Muscle layer of colon (tissue), 2 donors: ENCODE measurements around the gene TAPT1.

ENCODE experiments used
- H3K27ac ChIP-seq: one replicate; pipeline ENCODE4 v1.7.0; 2013; ENCODE audit warnings: low read depth, mild to moderate bottlenecking, low read length, moderate library complexity
- H3K27me3 ChIP-seq, 2 donors: one replicate each; pipeline ENCODE4 v1.7.0; 2013; ENCODE audit warnings: low read length in 2 of 2, mild to moderate bottlenecking in 2 of 2; ENCODE audit not compliant: insufficient read depth in 2 of 2, control insufficient read depth in 1 of 2
- H3K36me3 ChIP-seq: one replicate; pipeline ENCODE4 v1.7.0; 2013; ENCODE audit warnings: mild to moderate bottlenecking, low read length; ENCODE audit not compliant: insufficient read depth
- H3K4me1 ChIP-seq: one replicate; pipeline ENCODE4 v1.7.0; 2013; ENCODE audit warnings: mild to moderate bottlenecking, low read length; ENCODE audit not compliant: insufficient read depth
- H3K4me3 ChIP-seq, 2 donors: one replicate each; pipeline ENCODE4 v1.7.0; 2013; ENCODE audit warnings: low read length in 2 of 2, low read depth in 1 of 2, mild to moderate bottlenecking in 1 of 2, moderate library complexity in 1 of 2
- H3K9ac ChIP-seq: one replicate; pipeline ENCODE4 v1.7.0; 2013; ENCODE audit warnings: low read length
- H3K9me3 ChIP-seq: one replicate; pipeline ENCODE4 v1.7.0; 2013; ENCODE audit warnings: mild to moderate bottlenecking, low read length
- donor health status: abdominal sarcoma.
- donor health status: Adenocarcinoma of cecum.

TAPT1 gene

DNA sequence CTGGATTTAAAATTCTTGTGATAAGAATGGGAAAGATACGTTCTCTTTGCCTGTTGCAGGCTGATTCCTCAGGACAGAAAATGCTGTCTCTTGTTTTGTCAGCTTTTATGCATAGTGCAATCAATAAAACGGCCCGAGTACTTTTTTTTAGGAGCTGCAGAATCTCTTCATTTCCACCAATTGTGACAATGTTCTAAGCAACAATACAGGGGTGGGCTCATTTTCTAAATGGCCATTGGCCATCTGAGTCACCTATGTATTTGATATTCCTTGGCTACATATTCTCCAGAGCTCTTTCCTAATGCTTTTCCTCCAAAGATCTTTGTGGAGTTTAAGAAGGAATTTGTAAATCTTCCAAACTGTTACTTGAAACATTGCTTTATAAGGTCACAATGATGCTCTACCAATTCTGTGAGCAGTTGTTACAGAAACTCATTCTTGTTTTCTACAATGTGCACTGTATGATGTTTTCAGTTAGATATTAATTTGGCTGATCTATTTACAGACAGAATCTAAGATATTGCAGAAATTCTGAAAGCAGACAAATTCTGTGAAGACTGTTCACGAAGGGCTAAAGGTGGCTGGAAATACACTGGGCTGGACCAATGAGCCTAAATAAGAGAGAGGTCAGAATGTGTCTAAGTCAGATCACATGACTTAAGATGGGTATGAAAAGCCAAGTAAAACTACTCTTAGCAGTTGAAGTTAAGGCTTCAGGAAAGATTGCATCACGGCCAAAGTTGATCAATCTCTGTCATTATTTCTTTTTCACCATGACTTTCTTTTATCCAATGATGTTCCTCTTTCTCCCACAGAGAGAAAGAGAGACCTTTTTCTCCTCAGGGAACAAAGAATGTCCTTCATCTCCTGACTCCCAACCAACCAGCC, 33.4 kb downstream of the TAPT1 start:
- peaks cover 45% of the 10 kb centered on the region for H3K4me1 ChIP-seq

DNA sequence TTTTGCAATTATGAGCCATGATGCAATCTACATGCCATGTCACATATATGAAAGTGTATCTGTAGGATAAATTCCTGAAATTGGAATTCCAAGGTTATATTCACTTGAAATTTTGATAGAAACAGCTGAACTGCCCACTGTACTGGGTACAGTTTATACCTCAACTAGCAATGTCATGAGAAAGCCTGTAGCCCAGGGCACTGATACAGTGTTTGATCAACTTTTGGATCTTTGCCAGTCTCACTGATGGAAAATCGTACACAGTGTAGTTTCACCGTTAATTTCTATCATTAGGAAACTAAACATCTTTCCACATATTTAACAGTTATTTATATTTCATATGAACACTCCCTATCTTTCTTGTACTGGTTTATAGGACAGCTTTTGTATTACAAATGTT, 34.2 kb downstream of the TAPT1 start:
- Histone ChIP-seq H3K9ac (no peak overlapping the region), H3K36me3 (peaks cover 15% of the 10 kb centered on the region), H3K9me3 (no peaks in the 10 kb centered on the region), H3K4me3 (no peak overlapping the region), H3K4me1 (peaks cover 39% of the 10 kb centered on the region), H3K27ac (no peak overlapping the region), H3K27me3 (no peaks in the 10 kb centered on the region)

More for the DNA sequence above, 33.4 kb downstream of the TAPT1 start:
- no peak overlapping the region for H3K9ac ChIP-seq
- H3K4me3 ChIP-seq, result no peak overlapping the region
- H3K27ac ChIP-seq, result peak overlapping the region; percentile 0
- H3K36me3 ChIP-seq, result peaks cover 15% of the 10 kb centered on the region
- H3K27me3 ChIP-seq, result no peaks in the 10 kb centered on the region
- no peaks in the 10 kb centered on the region for H3K9me3 ChIP-seq

DNA sequence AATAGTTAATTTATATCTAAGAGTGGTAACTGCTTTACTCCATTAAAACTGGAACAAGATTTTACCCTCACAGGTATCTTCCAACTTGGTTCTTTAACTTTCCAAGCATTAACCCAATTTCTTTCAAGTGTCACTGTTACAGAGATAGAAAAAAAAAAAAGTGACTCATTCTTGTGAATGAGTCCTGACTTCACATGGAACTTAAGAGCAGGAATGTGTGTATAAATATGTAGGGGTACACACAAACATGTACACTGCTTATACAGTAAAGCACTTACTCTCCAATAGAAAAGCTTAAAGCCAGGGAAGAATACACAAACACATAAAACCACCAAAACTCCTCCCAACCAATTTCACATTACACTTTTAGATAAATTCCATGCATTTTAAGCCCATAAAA, 38.8 kb downstream of the TAPT1 start:
- H3K27me3 ChIP-seq, result no peaks in the 10 kb centered on the region
- H3K4me3 ChIP-seq, result no peak overlapping the region
- no peak overlapping the region for H3K9ac ChIP-seq
- H3K4me1 ChIP-seq, result peaks cover 7% of the 10 kb centered on the region
- peaks cover 21% of the 10 kb centered on the region for H3K36me3 ChIP-seq
- H3K9me3 ChIP-seq, result no peaks in the 10 kb centered on the region
- no peak overlapping the region for H3K27ac ChIP-seq

DNA sequence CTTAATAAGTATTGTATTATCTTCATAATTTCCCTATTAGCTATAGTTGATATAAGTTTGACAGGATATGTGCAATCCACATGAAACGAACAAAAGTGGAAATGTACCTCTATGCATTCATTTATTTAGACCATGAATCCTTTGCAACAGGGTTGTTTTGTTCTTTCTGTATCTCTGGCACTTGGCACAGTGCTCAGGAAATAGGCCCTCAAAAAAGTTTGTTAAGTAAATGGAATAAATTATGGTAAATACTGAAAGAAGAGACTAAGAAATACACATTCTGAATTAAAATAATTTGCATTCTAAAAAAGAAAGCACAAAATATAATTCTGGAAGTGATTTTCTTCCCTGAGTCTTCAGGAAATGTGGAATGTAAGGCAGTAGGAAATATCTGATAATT, 39.3 kb downstream of the TAPT1 start:
- Histone ChIP-seq H3K4me3 (no peak overlapping the region), H3K9me3 (no peaks in the 10 kb centered on the region), H3K36me3 (peaks cover 21% of the 10 kb centered on the region), H3K27ac (no peak overlapping the region), H3K9ac (no peak overlapping the region), H3K4me1 (peaks cover 2% of the 10 kb centered on the region), H3K27me3 (no peaks in the 10 kb centered on the region)

DNA sequence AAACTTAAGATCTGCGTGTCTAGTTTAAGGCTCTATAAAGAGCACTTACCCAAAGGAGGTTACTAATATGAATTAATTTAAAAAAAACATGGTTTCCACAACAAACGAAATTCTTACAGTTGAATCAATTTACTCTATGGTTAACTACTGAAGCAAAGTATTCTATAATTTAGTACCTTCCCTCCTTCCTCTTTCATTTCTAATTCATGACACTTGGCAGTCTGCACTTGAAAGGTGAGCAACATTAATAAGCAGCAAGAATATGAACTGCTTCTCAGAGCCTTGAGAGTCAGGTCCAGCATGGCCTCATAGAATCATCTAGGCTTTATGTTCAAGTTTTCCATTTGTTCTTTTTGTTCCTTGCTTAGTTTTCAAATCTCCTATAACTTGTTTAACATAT, 42.7 kb downstream of the TAPT1 start:
- peaks cover 14% of the 10 kb centered on the region for H3K36me3 ChIP-seq

DNA sequence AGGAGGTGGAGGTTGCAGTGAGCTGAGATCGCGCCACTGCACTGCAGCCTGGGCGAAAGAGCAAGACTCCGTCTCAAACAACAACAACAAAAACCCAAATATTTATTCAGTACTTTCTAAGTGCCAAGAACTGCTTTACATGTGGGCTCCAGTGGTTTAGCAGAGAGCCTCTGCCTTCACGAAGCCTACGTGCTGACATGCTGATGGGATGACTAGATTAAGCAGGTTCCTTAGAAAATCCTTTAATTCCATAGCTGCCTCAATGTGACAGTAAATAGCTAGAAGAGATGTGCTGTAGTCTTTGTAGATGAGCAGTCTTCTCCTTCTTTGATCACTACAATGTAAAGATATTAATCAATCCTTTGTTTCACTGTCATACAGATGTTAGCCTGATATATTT, 49.6 kb downstream of the TAPT1 start:
- Histone ChIP-seq H3K36me3 (peaks cover 33% of the 10 kb centered on the region), H3K9ac (no peak overlapping the region), H3K9me3 (no peaks in the 10 kb centered on the region), H3K4me1 (no peaks in the 10 kb centered on the region), H3K27ac (no peak overlapping the region), H3K4me3 (no peak overlapping the region), H3K27me3 (no peaks in the 10 kb centered on the region)

More for the DNA sequence above, 42.7 kb downstream of the TAPT1 start:
- Histone ChIP-seq H3K9me3 (no peaks in the 10 kb centered on the region), H3K9ac (no peak overlapping the region), H3K27ac (no peak overlapping the region), H3K4me1 (no peaks in the 10 kb centered on the region), H3K4me3 (no peak overlapping the region), H3K27me3 (no peaks in the 10 kb centered on the region)

DNA sequence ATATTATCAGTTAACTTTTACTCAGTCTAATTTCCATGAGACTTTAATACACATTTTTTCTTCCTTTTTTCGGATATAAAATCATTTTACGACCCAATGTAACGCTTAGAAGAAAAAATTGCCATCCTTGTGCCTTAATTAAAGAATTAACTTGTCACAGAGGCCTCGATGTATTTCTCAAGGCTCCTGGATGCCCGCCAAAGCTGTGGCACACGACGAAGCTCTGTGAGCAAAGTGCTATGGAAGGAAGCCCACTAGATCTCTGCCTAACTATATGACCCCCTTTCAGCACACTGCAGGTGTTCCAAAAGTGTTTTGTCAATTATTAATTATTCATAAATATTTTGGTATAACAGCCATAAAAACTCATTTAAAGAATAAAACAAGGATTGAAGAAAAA, 54.4 kb downstream of the TAPT1 start:
- Histone ChIP-seq H3K36me3 (peaks cover 48% of the 10 kb centered on the region), H3K4me1 (no peaks in the 10 kb centered on the region), H3K9ac (no peak overlapping the region), H3K4me3 (no peak overlapping the region), H3K27ac (no peak overlapping the region), H3K9me3 (no peaks in the 10 kb centered on the region), H3K27me3 (no peaks in the 10 kb centered on the region)

DNA sequence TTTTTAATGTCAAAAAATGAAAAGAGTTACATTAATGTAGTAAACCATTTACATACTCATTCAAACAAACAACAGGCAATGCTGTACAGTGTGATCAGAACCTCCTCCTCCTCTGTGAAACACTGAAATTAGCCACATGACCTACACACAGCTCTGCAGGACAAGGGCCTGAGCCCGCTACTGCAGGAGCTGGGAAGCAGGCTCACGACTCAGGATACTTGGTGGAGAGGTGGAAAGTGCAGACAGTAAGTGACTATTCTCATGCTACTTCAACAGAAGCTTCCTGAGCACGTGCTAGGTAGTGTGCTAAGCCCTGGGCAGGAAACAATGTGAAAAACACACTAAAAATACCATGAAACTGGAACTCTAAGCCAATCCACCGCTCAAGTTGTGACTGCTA, 56.8 kb downstream of the TAPT1 start:
- peaks cover 61% of the 10 kb centered on the region for H3K36me3 ChIP-seq

DNA sequence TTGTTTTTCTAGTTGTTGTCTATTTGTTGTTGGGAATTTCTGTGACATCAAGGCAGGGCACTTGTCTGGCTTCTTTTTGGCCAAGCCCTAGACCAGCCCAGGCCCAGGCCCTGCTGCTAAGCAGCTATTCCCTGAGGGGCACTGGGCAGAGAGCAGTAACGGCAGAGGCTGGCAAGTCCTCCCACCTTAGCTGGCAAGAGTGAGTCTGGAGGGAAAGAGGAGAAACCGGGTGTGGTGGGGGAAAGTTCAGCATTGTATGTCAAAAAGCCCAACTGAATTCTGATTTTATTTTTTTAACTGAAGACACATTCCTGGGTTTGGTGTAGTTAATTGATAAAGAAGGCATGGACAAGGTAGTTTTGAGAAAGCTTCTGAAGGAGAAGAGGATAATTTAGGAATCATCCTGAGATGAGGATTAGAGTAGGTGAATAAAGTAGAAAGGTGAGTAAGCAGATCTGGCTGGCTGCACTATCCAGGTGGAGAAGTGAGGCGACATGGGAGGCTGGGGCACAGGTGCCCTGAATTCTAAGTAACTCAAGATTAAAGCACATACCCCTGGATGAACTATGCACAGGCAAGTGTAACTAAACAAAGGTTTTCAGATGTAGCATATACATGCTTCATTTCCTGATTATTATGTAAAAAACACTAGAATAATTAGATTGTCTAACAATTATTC, 57.4 kb downstream of the TAPT1 start:
- Histone ChIP-seq H3K9me3 (no peaks in the 10 kb centered on the region), H3K9ac (no peak overlapping the region), H3K4me1 (no peaks in the 10 kb centered on the region), H3K27me3 (no peaks in the 10 kb centered on the region), H3K36me3 (peaks cover 63% of the 10 kb centered on the region), H3K4me3 (no peak overlapping the region), H3K27ac (no peak overlapping the region)

More for the DNA sequence above, 56.8 kb downstream of the TAPT1 start:
- no peak overlapping the region for H3K4me3 ChIP-seq
- no peaks in the 10 kb centered on the region for H3K9me3 ChIP-seq
- no peaks in the 10 kb centered on the region for H3K27me3 ChIP-seq
- no peak overlapping the region for H3K27ac ChIP-seq
- no peaks in the 10 kb centered on the region for H3K4me1 ChIP-seq
- no peak overlapping the region for H3K9ac ChIP-seq

DNA sequence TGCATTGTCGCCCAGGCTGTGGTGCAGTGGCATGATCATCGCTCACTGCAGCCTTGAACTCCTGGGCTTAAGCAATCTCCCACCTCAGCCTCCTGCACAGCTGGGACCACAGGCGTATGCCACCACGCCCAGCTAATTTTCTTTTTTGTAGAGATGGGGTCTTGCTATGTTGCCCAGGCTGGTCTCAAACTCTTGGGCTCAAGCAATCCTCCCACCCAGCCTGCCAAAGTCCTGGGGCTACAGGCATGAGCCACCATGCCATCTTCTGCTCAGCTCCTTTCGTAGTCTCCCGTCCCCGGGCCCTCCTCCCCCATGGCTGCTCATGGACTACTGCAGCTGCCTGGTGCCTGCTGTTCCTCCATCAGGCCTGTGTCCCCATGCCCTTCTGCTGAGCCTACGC, 58.1 kb downstream of the TAPT1 start:
- Histone ChIP-seq H3K9ac (no peak overlapping the region), H3K36me3 (peaks cover 70% of the 10 kb centered on the region), H3K27me3 (no peaks in the 10 kb centered on the region), H3K27ac (no peak overlapping the region), H3K4me1 (no peaks in the 10 kb centered on the region), H3K4me3 (no peak overlapping the region), H3K9me3 (no peaks in the 10 kb centered on the region)

DNA sequence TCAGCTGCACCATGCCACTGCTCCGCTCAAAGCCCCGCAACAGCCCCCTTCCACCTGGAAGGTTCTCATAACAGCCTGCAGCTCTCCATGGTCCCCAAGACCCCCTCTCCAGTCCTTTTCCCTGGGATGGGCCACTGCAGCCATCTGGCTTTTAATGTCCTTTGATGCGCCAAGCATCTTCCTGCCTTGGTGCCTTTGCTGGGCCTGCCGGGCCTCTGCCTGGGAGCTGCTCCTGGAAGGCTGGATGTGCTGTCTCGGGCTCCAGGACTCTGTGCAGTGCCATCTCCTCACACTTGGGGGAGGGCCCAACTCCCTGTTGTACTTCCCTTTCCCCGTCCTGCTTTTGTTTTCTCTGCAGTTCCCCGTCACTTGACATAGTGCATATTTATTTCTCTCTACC, 60.3 kb downstream of the TAPT1 start:
- no peak overlapping the region for H3K9ac ChIP-seq
- H3K36me3 ChIP-seq, result peaks cover 69% of the 10 kb centered on the region
- H3K4me1 ChIP-seq, result no peaks in the 10 kb centered on the region
- no peaks in the 10 kb centered on the region for H3K27me3 ChIP-seq
- H3K4me3 ChIP-seq, result no peak overlapping the region
- no peaks in the 10 kb centered on the region for H3K9me3 ChIP-seq
- H3K27ac ChIP-seq, result no peak overlapping the region
